ENCODE measurements around the gene FAM13C. TPM values are rescaled to one million over a fixed set of nuclear protein-coding genes. Genes with fewer than 3 reads are reported as not detected.

Gene FAM13C
- total RNA-seq, 1 donor from 2014 or later, result 11.8 TPM

DNA sequence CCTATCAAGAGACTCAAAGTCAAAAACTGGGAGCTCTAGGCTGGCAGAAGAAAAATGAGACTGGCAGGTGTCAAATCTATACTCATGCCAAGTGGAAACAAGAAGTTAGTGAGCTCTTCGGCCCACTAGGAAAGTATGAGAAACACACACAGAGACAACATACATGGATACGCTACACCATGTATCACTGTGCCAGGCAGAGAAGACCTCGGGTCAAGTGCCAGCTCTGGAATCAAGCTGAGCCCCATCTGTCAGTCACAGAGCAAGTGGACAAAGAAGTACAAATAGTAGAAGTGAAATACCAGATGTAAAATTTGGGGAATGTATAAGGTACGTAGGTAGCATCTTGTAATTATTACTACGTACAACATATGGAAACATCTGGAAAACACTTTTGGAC, 62.4 kb downstream of the FAM13C start:
- DNase-seq, result no peak
- Histone ChIP-seq H3K4me1 (no peaks in the 10 kb centered on the region), H3K27me3 (no peaks in the 10 kb centered on the region), H3K9me3 (no peaks in the 10 kb centered on the region), H3K27ac (no peak overlapping the region), H3K36me3 (no peaks in the 10 kb centered on the region), H3K4me3 (no peak overlapping the region)
- TF ChIP-seq, protein P1, sequence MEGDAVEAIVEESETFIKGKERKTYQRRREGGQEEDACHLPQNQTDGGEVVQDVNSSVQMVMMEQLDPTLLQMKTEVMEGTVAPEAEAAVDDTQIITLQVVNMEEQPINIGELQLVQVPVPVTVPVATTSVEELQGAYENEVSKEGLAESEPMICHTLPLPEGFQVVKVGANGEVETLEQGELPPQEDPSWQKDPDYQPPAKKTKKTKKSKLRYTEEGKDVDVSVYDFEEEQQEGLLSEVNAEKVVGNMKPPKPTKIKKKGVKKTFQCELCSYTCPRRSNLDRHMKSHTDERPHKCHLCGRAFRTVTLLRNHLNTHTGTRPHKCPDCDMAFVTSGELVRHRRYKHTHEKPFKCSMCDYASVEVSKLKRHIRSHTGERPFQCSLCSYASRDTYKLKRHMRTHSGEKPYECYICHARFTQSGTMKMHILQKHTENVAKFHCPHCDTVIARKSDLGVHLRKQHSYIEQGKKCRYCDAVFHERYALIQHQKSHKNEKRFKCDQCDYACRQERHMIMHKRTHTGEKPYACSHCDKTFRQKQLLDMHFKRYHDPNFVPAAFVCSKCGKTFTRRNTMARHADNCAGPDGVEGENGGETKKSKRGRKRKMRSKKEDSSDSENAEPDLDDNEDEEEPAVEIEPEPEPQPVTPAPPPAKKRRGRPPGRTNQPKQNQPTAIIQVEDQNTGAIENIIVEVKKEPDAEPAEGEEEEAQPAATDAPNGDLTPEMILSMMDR (IDR thresholded peaks at IDR 0.05), result no peak
- no peak for ATAC-seq
- intact Hi-C loops (cut with DNase I), result no loop called here

DNA sequence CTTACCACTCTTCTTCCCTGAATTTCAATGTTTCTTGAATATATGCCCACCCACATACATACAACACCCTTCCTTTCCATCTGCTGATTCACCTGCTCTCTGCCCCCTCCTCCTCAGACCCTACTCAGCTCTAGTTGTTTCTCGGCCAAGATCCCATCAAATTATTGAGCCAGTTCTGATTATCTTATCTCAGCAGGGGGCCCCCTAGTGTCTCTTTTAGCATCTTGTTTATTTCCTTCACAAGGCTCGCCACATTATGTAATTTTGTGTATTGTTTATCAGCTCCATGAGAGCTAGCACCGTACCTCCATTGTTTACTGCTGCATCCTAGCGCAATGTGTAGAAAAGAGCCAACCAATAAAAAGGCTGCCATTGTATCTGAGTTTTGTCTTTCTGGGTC, 71.9 kb downstream of the FAM13C start:
- Histone ChIP-seq H3K36me3 (no peaks in the 10 kb centered on the region), H3K4me1 (no peaks in the 10 kb centered on the region), H3K4me3 (no peak overlapping the region), H3K9me3 (no peaks in the 10 kb centered on the region), H3K27ac (no peak overlapping the region), H3K27me3 (no peaks in the 10 kb centered on the region)
- no peak for ATAC-seq
- no peak for DNase-seq
- intact Hi-C loops (cut with DNase I), result no loop called here
- TF ChIP-seq, protein P1 (IDR thresholded peaks at IDR 0.05), result no peak

DNA sequence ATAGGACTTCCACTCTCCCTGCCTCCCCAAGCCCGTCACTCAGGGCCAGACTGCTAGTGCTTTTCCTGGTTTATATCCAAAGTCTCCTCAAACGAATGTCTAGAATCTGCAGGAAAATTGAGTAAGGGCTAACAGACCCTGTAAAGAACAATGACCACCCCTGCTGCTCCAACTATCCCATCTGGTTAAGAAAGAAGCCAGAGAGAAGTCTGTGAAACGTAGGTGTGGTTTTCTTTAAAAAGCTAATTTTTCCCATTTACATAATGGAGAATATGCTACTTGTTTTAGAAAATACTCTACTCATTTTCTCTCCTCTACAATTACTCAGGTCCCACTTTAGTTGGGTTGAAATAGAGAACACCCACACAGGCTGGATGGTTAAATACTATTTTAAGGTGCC, 72.5 kb downstream of the FAM13C start:
- TF ChIP-seq, protein P1 (IDR thresholded peaks at IDR 0.05), result no peak
- Histone ChIP-seq H3K4me3 (no peak overlapping the region), H3K9me3 (no peaks in the 10 kb centered on the region), H3K27ac (no peak overlapping the region), H3K4me1 (no peaks in the 10 kb centered on the region), H3K27me3 (no peaks in the 10 kb centered on the region), H3K36me3 (no peaks in the 10 kb centered on the region)
- no peak for DNase-seq
- ATAC-seq, result no peak
- intact Hi-C loops (cut with DNase I), result no loop called here

DNA sequence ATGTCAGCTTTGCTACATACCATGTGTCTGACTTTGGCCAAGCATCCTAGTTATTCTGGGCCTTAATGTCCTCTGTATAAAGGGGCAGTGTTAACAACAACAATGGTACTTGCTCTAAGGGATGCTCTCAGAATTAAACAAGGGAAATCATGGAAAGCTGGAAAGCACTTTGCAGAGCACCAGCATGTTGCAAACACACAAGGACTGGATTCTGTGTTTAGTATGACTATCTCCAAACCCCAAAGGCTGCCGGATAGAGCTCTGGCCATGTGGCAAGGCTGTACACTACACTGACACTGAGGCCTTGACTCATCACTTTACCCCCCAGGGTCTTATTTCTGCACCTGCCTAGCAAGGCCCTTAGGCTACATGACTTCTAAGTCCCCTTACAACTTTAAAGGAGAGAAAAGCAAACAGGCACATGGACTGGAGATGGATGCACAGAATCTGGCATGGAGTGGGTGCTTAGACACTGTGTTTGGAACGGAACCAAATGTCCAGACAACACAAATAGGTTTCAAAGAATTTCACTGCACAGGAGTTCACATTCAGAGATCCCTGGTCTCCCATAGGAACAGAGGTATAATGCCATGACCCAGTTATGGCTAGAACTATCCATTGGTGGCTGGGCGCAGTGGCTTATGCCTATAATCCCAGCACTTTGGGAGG, 74.6 kb downstream of the FAM13C start:
- no peaks in the 10 kb centered on the region for H3K36me3 ChIP-seq
- no peak overlapping the region for H3K27ac ChIP-seq
- TF ChIP-seq, protein P1 (IDR thresholded peaks at IDR 0.05), result no peak
- ATAC-seq (no peak), DNase-seq (no peak)
- intact Hi-C loops (cut with DNase I), result no loop called here
- H3K4me1 ChIP-seq, result no peaks in the 10 kb centered on the region
- no peak overlapping the region for H3K4me3 ChIP-seq
- no peaks in the 10 kb centered on the region for H3K27me3 ChIP-seq
- no peaks in the 10 kb centered on the region for H3K9me3 ChIP-seq

DNA sequence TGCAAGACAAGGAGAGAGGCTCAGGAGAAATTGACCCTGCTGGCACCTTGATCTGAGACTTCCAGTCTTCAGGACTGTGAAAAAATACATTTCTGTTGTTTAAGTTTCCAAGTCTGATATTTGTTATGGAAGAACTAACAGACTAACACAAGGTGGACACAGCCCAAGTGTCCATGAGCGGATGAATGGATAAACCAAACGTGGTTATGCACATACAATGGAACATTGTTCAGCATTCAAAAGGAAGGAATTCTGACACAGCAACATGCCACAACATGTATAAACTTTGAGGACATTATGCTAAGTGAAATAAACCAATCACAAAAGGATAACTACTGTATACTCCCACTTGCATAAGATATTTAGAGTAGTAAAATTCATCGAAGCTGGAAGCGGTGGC, 76.5 kb downstream of the FAM13C start:
- H3K36me3 ChIP-seq, result no peaks in the 10 kb centered on the region
- H3K27me3 ChIP-seq, result no peaks in the 10 kb centered on the region
- no peak for ATAC-seq
- DNase-seq, result no peak
- intact Hi-C loops (cut with DNase I), result no loop called here
- no peaks in the 10 kb centered on the region for H3K9me3 ChIP-seq
- no peak overlapping the region for H3K27ac ChIP-seq
- no peaks in the 10 kb centered on the region for H3K4me1 ChIP-seq
- TF ChIP-seq, protein P1 (IDR thresholded peaks at IDR 0.05), result no peak
- no peak overlapping the region for H3K4me3 ChIP-seq

DNA sequence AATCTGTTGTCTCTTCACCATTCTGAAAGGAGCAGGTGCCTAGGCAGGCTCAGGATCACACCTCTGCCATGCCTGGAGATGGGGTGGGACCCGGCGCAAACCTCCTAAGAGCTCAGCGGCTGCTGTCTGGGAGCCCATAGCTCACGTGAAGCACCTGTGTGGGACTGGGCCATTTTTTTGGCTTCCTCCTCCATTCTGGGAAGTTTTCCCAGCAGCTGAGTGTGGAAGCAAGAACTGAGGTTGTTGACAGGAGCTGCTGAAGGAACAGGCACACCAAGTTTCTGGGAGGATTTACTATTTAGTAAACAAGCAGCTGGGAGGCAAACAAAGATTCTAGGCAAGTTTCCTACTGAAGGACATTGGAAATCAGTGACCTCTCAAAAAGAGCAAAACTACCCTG, 77.3 kb downstream of the FAM13C start:
- no peak for ATAC-seq
- Histone ChIP-seq H3K4me1 (no peaks in the 10 kb centered on the region), H3K9me3 (no peaks in the 10 kb centered on the region), H3K27ac (no peak overlapping the region), H3K27me3 (no peaks in the 10 kb centered on the region), H3K4me3 (no peak overlapping the region), H3K36me3 (no peaks in the 10 kb centered on the region)
- intact Hi-C loops (cut with DNase I), result no loop called here
- TF ChIP-seq, protein P1 (IDR thresholded peaks at IDR 0.05), result no peak
- DNase-seq, result no peak

Measured in upper lobe of right lung (tissue), 1 donor.